GM18868 (cell line): ENCODE results near the gene ENOPH1.
A peak's percentile ranks its signal among the peaks of the same experiment; 100 is the strongest.

ENCODE experiments used
- ATAC-seq: cut with Tn5 transposase; IDR thresholded peaks from one replicate; pipeline ENCODE4 v1.9.1; 2021; ENCODE audit warnings: mild to moderate bottlenecking, moderate library complexity; ENCODE audit not compliant: unreplicated experiment

The ENOPH1 gene

DNA sequence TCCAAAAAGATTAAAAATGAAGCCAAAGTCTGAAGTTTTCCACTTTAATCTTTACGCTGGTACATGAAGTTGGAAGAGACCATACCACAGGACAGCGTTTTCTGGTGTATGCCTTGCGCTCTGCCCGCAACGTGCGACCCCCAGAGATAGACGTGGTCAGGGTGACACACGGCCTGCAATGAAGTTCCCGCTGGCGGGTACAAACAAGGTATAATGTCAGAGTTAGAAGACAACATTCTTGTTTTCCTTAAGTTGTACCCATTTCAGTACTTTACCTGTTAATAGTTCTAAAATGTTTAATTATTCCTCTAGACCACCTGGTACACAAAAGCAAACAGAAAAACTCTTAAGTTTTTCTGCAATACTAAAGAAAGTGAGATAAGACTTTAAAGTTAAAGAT lies 4.9 kb upstream of the ENOPH1 start:
- no peak for ATAC-seq

DNA sequence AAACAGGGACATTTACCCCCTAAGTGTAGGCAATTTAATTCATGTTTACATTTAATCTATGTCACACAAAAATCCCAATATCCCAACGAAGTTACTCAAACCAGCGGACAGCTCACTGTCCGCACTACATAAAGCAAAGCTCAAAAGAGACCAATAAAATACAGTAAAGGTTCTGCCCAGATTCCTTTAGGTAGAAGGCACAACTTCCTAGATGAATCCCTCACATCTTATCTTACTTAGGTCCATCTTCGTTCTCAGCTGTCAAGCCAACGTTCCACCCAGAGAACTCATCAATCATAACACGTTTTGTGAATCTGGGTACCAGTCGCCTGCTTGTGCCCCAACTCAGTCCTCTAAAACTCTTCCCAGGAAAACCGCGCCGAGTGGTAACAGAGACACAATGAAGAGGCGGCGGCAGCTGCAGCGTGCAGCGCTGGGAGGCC lies 1.8 kb upstream of the ENOPH1 start:
- no peak for ATAC-seq

DNA sequence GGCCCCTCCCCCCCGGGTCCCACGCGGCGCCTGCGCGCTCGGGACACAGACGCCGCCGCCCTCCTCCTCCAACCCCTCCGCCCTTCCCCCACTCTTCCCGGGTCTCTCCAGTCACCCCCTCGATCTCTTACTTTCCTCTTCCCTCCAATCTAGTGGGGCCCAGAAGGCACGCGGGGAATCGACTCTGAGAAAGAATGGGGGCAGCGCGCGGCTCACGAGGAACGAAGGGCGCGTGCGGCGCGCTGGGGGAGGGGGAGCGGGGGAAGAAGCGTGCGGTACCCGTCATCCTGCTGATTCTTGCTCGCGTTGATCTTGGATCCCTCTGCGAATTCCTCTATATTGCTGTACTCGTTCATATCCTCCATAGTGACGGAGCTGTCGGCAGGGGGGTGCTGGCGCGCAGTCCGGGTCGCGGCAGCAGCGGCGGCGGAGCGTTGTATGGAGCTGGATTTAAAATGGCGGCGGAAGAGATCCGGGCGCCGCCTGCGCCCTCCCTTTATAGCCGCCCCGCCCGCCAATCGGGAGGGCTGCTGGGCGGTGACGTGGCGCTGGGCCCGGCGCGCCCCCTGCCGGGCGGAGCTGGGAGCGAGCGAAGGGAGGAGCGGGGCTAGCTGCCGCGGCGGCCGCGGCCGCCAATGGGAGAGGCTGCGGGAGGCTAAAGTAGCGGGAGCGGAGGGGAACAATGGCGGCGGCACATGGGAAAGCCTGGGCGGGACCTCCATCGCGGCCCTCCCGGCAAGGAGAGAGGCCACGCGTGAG lies 1.2 kb upstream of the ENOPH1 start:
- ATAC-seq = peak; percentile 54

DNA sequence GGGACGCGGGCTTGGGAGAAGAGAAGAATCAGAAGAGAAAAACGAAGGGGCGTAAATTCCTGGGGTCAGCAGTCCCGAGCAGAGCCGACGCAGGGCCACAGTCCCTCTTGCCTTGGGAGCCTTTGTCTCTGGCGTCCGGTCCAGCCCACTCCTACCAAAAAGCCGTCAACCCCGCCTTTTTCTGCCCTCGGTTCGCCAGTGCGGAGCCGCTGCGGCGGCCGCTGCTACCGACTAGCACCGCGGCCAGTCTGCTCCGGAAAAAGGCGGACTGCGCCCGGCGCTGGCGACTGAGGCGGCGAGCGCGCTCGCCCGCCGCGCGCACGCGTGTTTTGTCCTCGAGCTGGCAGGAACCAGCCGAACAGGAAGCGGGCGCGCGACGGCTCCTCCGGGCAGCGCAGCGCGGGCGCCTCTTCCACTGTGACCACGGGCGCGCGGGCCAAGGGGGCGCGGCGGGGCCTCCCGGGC lies 630 bp upstream of the ENOPH1 start:
- ATAC-seq = peak; percentile 7

DNA sequence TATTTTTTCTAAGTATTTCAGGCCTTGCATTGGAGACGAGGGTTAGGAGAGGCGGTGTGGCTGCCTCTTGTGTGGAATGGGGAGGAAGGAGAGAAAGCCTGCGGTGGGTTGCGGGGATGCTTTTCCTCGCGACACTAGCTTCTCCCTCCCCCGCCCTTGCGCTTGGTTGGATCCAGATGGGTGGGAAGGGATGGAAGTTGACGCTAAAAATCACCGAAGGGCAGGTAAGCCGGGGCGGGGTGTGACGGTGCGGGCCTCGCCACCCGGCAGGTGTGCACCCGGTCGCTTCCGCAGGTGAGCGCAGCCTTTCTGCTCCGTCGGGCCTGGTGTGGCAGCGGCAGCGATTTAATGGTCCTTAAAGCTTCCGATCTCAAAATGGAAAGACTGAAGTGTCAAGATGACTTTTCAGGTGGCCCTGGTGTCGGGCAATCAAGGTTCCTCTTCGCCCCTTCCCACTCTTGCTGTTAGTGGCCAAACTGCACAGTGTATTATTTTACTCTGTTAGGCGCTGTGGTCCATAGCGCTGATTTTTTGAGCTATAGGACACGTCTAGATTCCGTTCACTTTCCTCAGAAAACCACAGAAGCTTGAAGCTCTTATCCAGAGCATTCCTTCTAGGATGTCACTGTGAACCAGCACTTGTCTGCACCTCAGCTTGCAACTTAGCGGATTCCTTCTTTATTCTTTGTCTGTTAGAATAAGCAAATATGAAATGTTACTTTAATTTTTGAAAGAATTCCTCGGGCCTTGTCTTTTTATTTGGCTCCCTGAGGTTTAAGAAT lies 765 bp downstream of the ENOPH1 start:
- ATAC-seq = no peak

DNA sequence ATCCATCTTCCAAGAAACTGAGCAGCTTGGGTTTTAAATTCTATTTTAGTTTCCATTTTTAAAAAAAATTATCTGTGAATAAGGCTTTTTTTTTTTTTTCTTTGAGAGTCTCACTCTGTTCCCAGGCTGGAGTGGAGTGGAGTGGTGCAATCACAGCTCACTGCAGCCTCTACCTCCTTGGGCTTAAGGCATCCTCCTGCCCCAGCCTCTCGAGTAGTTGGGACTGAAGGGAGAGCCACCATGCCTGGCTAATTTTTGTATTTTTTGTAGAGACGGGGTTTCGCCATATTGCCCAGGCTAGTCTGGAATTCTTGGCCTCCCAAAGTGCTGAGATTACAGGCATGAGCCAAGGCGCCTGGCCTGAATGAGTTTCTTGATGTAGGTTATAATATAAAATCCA lies 1.4 kb downstream of the ENOPH1 start:
- ATAC-seq = no peak

DNA sequence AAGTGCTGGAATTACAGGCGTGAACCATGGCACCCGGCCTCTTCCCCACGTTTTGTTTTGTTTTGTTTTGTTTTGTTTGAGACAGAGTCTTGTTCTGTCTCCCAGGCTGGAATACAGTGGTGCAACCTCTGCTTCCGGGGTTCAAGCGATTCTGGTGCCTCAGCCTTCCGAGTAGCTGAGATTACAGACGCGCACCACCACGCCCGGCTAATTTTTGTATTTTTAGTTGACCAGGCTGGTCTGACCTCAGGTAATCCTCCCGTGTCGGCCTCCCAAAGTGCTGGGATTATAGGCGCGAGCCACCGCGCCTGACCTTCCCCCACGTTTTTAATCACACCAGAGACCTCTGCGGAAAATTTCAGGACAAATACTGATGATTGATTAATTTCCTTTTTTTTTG lies 2.2 kb downstream of the ENOPH1 start:
- ATAC-seq = no peak

DNA sequence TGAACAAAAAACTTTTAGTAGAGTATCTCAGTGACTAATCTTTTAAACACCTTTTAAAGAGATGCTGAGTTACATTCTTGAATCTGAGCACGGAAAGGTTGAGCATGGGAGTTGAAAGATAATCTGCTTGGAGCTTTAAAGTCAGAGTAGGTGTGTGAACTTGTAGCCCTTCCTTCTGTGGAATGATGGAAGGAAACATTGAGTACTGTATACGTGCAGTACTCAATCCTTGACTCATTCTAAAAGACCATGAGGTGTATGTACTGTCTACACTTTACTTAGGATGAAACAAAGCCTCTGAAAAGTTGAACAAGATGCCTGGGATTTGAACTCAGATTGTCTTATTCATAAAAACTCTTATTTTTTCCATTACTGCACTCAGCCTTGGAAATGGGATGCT lies 3.4 kb downstream of the ENOPH1 start:
- ATAC-seq = no peak

DNA sequence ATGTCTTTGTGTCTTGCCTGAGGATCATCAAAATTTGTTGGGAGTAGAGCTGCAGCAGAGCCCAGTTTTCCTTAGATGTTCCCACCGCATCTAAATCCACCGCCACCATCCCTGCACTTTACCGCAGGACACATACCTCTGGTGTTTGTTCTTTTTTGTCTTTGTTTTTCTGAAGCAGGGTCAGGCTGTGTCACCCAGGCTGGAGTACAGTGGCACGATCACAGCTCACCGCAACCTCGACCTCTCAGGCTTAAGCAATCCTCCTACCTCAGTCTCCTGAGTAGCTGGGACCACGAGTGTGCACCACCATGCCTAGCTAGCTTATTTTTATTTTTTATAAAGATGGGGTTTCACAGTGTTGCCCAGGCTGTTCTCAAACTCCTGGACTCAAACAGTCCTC lies 4.6 kb downstream of the ENOPH1 start:
- no peak for ATAC-seq

DNA sequence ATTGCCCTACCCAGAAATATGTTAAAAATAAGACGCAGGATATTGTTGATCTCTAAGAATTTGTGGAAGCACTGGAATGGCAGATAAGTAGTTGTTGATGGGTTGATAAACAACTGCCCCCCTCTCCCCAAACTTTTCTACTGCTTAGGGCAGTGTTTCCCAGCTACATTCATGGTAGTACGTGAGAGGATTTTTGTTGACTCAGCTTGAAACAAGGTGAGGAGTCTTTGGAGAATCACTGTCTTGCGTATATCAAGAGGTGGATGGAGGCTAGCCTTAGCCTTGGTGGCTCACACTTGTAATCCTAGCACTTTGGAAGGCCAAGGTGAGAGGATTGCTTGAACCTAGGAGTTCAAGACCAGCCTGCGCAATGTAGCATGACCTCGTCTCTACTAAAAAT lies 5.7 kb downstream of the ENOPH1 start:
- no peak for ATAC-seq

DNA sequence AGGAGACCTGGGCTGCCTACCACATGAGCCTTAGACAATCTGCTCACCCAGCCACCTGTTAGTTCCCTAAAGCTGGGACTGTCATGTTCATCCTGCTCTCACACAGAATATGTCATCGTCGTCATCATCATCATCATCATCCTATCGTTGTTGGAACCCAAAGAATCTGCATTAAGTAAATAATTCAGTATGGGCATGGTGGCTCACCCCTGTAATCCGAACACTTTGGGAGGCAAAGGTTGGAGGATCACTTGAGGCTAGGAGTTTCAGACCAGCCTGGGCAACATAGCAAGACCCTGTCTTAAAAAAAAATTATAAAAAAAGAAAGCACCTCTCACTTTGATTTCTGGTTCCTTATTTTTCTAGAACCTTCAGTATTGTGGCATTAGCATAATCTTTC lies 6.4 kb downstream of the ENOPH1 start:
- ATAC-seq = no peak

DNA sequence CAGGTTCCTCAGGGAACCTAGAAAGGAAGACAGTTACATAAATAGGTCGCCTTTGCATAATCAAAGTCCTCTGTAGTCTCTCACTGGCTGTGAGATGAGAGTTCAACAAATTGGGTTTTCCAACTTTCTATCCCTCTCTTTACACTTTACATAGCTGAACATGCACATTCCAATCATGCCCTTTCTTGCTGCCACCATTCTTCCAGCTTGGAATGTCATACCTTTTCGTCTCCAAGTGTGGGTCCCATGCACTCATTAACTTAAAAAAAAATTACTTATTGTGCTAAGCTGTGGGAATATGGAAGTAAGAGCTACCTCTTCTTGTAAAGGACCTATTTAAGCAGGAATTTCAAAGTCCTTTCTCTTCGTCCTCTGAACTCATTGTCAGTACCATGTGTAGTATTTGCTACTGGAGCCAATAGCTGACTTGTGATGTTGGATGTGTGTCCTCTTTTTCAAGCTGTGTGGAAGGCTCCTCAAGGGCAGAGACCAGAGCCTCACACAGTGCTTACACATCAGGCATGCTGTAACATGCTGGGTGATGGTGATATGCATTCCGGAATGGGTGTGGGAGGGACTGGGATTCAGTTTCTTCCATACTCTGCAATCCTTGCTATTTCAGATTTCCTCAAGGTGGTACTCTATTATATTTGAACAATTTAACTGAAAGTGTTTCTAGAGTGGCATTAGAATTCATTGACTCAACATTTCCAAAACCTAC lies 7.1 kb downstream of the ENOPH1 start:
- no peak for ATAC-seq

DNA sequence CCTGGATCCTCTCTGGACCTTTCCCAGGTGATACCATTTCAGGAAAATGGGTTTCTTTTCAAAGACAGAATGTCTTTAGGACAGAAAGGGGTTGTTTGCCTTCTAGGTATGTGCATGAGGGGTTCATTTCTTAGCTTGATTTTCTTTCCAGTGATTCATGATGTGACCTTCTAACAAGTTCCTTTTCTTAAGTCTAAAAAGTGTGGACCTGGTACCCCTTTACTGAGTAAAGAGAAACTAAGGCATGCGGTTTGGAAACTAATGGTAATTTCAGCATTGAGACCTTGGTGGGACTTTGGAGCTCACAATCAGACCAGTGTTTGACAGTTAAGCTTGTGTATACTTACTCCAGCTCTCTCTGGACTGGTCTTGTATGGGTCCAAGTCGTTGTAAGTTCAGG lies 8.7 kb downstream of the ENOPH1 start:
- ATAC-seq = no peak

DNA sequence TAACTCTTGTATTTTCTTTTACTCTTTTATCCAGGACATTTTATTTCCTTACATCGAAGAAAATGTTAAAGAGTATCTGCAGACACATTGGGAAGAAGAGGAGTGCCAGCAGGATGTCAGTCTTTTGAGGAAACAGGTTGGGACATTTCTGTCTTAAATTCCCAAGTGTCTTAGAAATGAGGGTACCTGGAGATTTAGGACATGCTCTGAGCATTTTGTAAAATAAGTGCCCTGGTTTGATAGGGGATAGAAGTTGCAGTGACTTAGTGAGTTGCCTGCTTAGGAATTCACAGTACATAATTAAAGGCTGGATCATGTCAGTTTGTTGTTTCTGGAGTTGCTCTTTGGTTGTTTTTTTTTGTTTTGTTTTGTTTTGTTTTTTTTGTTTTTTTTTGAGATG lies 17.5 kb downstream of the ENOPH1 start:
- ATAC-seq = no peak

DNA sequence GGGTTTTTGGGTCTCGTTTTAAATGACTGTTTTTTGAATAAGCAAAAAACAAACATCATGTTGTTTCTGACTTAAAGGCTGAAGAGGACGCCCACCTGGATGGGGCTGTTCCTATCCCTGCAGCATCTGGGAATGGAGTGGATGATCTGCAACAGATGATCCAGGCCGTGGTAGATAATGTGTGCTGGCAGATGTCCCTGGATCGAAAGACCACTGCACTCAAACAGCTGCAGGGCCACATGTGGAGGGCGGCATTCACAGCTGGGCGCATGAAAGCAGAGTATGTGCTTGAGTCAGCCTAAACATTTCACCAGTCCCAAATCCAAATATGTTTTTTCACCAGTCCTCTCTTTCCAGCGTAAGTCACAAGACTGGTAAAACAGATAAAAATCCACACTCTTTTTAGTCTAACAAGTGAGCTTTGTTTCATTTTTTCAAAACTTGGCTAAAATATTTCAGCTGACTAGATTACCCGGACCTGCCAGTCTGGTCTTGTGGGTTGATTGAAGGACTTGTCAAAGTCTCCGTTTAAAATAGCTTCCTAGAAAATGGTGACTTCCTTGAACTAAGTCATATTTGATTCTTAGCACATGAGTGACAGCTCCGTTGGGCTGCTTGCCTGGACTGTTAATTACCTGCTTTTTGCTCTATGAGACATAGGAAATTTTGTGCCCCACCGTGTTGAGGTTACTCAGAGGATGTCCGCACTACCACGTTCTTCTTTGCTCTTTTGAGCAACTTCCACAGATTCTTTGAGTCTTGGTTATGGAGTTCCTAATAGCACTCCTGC lies 20.8 kb downstream of the ENOPH1 start:
- no peak for ATAC-seq

DNA sequence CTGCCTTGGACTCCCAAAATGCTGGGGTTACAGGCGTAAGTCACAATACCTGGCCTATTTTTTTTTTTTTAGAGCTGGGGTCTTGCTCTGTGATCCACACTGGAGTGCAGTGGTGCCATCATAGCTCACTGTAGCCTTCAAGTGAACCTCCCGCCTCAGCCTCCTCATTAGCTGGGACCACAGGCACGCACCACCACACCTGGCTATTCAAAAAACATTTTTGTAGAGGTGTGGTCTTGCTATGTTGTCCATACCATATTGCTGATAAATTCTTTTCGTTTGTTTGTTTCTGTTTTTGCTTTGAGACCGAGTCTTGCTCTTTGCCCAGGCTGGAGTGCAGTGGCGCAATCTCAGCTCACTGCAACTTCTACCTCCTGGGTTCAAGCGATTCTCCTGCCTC lies 21.6 kb downstream of the ENOPH1 start:
- no peak for ATAC-seq

DNA sequence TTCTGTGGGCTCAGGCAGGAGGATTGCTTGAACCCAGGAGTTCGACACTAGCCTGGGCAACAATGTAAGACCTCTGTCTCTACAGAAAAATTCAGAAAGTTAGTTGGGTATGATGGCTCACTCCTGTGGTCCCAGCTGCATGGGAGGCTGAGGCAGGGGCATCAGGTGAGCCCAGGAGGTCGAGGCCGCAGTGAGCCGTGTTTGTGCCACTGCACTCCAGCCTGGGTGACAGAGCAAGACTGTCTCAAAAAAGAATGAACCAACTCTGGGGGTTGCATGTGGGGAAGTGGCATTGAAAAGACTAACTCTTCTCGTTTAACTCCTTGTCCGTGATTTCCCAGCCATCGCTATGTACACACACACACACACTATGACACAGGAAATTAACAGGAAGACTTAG lies 26.9 kb downstream of the ENOPH1 start:
- no peak for ATAC-seq

DNA sequence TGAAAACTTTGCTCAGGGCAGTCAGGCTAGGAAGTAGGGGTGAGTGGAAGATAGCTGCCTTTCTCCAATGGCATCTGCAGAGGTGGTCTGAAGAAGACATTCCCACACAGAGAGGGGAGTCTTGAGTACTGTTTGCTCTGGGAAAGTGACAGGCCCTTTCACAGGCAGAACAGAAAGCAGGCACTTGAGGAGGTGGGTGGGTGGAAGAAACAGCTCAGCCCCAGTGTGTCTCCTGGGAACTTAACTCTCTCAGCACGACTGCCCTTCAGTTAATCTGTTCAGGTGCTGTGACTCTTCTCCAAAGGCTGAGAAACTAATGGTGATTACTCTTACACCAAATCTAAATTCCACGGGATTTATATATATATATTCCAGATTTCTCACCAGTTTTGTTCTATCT lies 28.3 kb downstream of the ENOPH1 start:
- peak; percentile 71 for ATAC-seq

DNA sequence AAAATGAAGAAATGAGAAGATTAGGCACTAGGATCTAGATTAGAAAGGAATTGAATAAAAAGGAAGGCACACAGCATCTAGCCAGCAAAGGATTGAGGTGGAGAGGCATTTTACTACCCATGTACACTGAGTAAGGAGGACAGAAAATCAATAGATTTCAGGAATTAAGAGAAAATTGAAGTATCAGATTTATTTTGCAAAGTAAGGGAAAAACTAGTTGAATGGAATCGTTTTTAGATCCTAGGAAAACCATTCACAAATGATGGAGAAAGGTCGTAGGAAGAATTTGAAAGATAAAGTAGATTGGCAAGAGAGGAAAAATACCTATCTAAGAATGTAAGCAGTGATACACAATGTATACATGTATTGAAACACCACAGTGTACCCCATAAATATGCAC lies 31.3 kb downstream of the ENOPH1 start:
- ATAC-seq = no peak

DNA sequence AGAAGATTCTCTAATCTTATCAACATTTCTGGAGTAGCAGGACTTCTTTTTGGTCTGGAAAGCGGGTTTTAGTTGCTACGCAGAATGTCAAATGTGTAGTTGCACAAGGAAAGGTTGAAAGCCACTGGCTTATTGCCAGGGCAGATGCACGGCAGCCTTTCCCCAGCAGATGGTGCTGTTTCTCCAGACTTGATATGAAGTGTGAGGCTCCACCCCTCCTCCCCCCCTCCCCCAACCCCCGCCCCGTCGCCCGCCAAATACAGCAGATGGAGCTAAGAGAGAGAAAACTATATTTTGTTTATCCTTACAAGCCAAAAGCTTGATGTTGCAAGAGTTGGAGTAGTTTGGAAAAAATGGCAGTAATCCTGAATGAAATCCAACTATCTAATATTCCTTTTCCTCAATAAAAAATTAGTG lies 32.0 kb downstream of the ENOPH1 start:
- peak; percentile 74 for ATAC-seq

DNA sequence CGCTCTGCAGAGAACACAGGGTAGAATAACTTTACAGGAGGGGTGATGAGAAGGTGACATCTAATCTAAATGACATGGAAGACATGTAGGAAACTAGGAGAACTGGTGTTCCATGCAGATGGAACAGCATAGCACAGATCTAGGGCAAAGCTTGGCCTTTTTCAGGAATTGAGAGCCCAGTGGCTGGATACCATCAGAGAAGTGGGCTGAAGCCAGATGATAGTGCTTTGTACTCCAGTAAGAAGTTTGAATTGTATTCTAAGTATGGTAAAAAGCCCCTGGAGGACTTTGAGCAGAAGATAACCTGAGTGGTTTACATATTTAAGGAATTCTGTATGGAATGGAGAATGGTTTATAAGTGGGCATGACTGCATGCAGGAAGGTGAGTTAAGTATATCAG lies 32.8 kb downstream of the ENOPH1 start:
- ATAC-seq = no peak
